Glutamatergic neuron (in vitro differentiated cells): ENCODE results near the gene PPP2R5C. TPM values are rescaled to one million over a fixed set of nuclear protein-coding genes. Genes with fewer than 3 reads are reported as not detected.

Experiments used
- DNase-seq: peaks from one replicate; pipeline ENCODE4 v3.0.0; 2022
- H3K27ac Mint-ChIP-seq: one replicate; pipeline ENCODE4 v1.8.0; 2020; ENCODE audit warnings: mild to moderate bottlenecking, mixed read lengths, inconsistent platforms; ENCODE audit not compliant: unreplicated experiment
- H3K27me3 Mint-ChIP-seq: one replicate; pipeline ENCODE4 v1.8.0; 2020; ENCODE audit warnings: mild to moderate bottlenecking, moderate library complexity, mixed read lengths, inconsistent platforms; ENCODE audit not compliant: unreplicated experiment
- H3K36me3 Mint-ChIP-seq: one replicate; pipeline ENCODE4 v1.8.0; 2020; ENCODE audit warnings: mild to moderate bottlenecking, mixed read lengths, inconsistent platforms; ENCODE audit not compliant: unreplicated experiment
- H3K4me1 Mint-ChIP-seq: one replicate; pipeline ENCODE4 v1.8.0; 2020; ENCODE audit warnings: mild to moderate bottlenecking, low read depth, mixed read lengths, inconsistent platforms; ENCODE audit not compliant: unreplicated experiment
- H3K4me3 Mint-ChIP-seq: one replicate; pipeline ENCODE4 v1.8.0; 2020; ENCODE audit warnings: mild to moderate bottlenecking, mixed read lengths, inconsistent platforms; ENCODE audit not compliant: unreplicated experiment
- H3K9me3 Mint-ChIP-seq: one replicate; pipeline ENCODE4 v1.8.0; 2020; ENCODE audit warnings: mild to moderate bottlenecking, moderate library complexity, mixed read lengths, inconsistent platforms; ENCODE audit not compliant: unreplicated experiment
- CTCF ChIP-seq: fragments of 200-600 bp; sonication (generic); IDR thresholded peaks from one replicate; pipeline ENCODE4 v1.5.0; 2021; ENCODE audit not compliant: partially characterized antibody, unreplicated experiment
- total RNA-seq: library from RNA; stranded (reverse); fragmentation: NEBNext Ultra II Directional; extraction: Animal tissue kit (Norgen Biotek cat#: 25700); gene quantifications from one replicate; pipeline ENCODE4 v1.2.1, GENCODE V29; 2021; ENCODE audit not compliant: unreplicated experiment

Gene PPP2R5C
- total RNA-seq, 1 donor from 2014 or later = 116 TPM

- no peak for DNase-seq
- Mint-ChIP-seq H3K4me1 (peaks cover 5% of the 10 kb centered on the region), H3K36me3 (peaks cover 5% of the 10 kb centered on the region), H3K27me3 (peaks cover 2% of the 10 kb centered on the region), H3K4me3 (no peak overlapping the region), H3K9me3 (no peaks in the 10 kb centered on the region), H3K27ac (no peak overlapping the region)
- no peak for TF ChIP-seq CTCF
Measured at GRCh38 chr14:101733211-101733610, 28.3 kb upstream of the PPP2R5C start.

- H3K27ac Mint-ChIP-seq = no peak overlapping the region
- H3K4me1 Mint-ChIP-seq = peaks cover 5% of the 10 kb centered on the region
- H3K4me3 Mint-ChIP-seq = no peak overlapping the region
- peaks cover 2% of the 10 kb centered on the region for H3K27me3 Mint-ChIP-seq
- TF ChIP-seq CTCF = no peak
- H3K36me3 Mint-ChIP-seq = peaks cover 9% of the 10 kb centered on the region
- no peaks in the 10 kb centered on the region for H3K9me3 Mint-ChIP-seq
- no peak for DNase-seq
Measured at GRCh38 chr14:101734246-101734847, 27.2 kb upstream of the PPP2R5C start.

GRCh38 chr14:101735453-101735852 is 26.1 kb upstream of the PPP2R5C start:
- Mint-ChIP-seq H3K4me3 (no peak overlapping the region), H3K4me1 (peaks cover 5% of the 10 kb centered on the region), H3K36me3 (peaks cover 20% of the 10 kb centered on the region), H3K27me3 (peaks cover 2% of the 10 kb centered on the region), H3K9me3 (peaks cover 2% of the 10 kb centered on the region), H3K27ac (no peak overlapping the region)
- TF ChIP-seq CTCF = no peak
- no peak for DNase-seq

- Mint-ChIP-seq H3K36me3 (peaks cover 21% of the 10 kb centered on the region), H3K27ac (no peak overlapping the region), H3K9me3 (peaks cover 2% of the 10 kb centered on the region), H3K4me3 (no peak overlapping the region), H3K4me1 (peaks cover 4% of the 10 kb centered on the region), H3K27me3 (peaks cover 2% of the 10 kb centered on the region)
- no peak for DNase-seq
- TF ChIP-seq CTCF = no peak
Measured at GRCh38 chr14:101736071-101736470, 25.4 kb upstream of the PPP2R5C start.

GRCh38 chr14:101736585-101736984 is 24.9 kb upstream of the PPP2R5C start:
- no peak overlapping the region for H3K4me3 Mint-ChIP-seq
- peaks cover 21% of the 10 kb centered on the region for H3K36me3 Mint-ChIP-seq
- no peaks in the 10 kb centered on the region for H3K4me1 Mint-ChIP-seq
- no peak for TF ChIP-seq CTCF
- H3K27me3 Mint-ChIP-seq = peaks cover 2% of the 10 kb centered on the region
- DNase-seq = no peak
- H3K27ac Mint-ChIP-seq = no peak overlapping the region
- H3K9me3 Mint-ChIP-seq = peaks cover 2% of the 10 kb centered on the region
